H9 (cell line): ENCODE data around the gene MBD5. TPM values are rescaled to one million over a fixed set of nuclear protein-coding genes. Genes with fewer than 3 reads are reported as not detected.

Source experiments
- DNase-seq: peaks from one replicate; pipeline ENCODE4 v3.0.0-alpha.2; 2017
- H2AFZ ChIP-seq: one replicate; pipeline ENCODE4 v1.6.1; 2013; ENCODE audit warnings: mild to moderate bottlenecking, low read length, control low read depth, moderate library complexity
- H2AK5ac ChIP-seq: 2 replicates; pipeline ENCODE4 v1.6.1; 2013; ENCODE audit warnings: low read length, control low read depth, mixed read lengths; ENCODE audit not compliant: insufficient read length
- H2BK120ac ChIP-seq: one replicate; pipeline ENCODE4 v1.6.1; 2013; ENCODE audit warnings: low read depth, mild to moderate bottlenecking, low read length, control low read depth, inconsistent platforms; ENCODE audit not compliant: poor library complexity, severe bottlenecking
- H2BK12ac ChIP-seq: 2 replicates; pipeline ENCODE4 v1.6.1; 2013; ENCODE audit warnings: low read length, control low read depth, mixed read lengths, low read depth; ENCODE audit not compliant: insufficient read length
- H2BK15ac ChIP-seq: 2 replicates; pipeline ENCODE4 v1.6.1; 2013; ENCODE audit warnings: low read depth, low read length, control low read depth
- H2BK20ac ChIP-seq: one replicate; pipeline ENCODE4 v1.6.1; 2013; ENCODE audit warnings: low read depth, mild to moderate bottlenecking, low read length, control low read depth, inconsistent platforms; ENCODE audit not compliant: poor library complexity, severe bottlenecking
- H2BK5ac ChIP-seq: 2 replicates; pipeline ENCODE4 v1.6.1; 2013; ENCODE audit warnings: low read length, control low read depth, mixed read lengths; ENCODE audit not compliant: insufficient read length
- H3K14ac ChIP-seq: 2 replicates; pipeline ENCODE4 v1.6.1; 2013; ENCODE audit warnings: low read length, control low read depth; ENCODE audit not compliant: insufficient read depth
- H3K18ac ChIP-seq: 2 replicates; pipeline ENCODE4 v1.6.1; 2013; ENCODE audit warnings: low read depth, mild to moderate bottlenecking, mixed read lengths, low read length, control low read depth; ENCODE audit not compliant: insufficient read length
- H3K23ac ChIP-seq: 2 replicates; pipeline ENCODE4 v1.6.1; 2013; ENCODE audit warnings: low read length, control low read depth, mixed read lengths, low read depth; ENCODE audit not compliant: insufficient read length
- H3K23me2 ChIP-seq: 2 replicates; pipeline ENCODE4 v1.6.1; 2013; ENCODE audit warnings: low read depth, mild to moderate bottlenecking, mixed read lengths, low read length, control low read depth; ENCODE audit not compliant: insufficient read length, poor library complexity, severe bottlenecking
- H3K27ac ChIP-seq: 2 replicates; pipeline ENCODE4 v1.5.1; 2013; ENCODE audit warnings: low read length, control low read depth, mixed read lengths, low read depth; ENCODE audit not compliant: insufficient read length
- H3K27me3 ChIP-seq: 2 replicates; pipeline ENCODE4 v1.6.1; 2013; ENCODE audit warnings: low read length, control low read depth, inconsistent platforms; ENCODE audit not compliant: insufficient read depth
- H3K4ac ChIP-seq: 2 replicates; pipeline ENCODE4 v1.6.1; 2013; ENCODE audit warnings: low read depth, mild to moderate bottlenecking, control low read depth, inconsistent platforms, low read length, moderate library complexity
- H3K4me1 ChIP-seq: 2 replicates; pipeline ENCODE4 v1.6.1; 2013; ENCODE audit warnings: low read length, control low read depth, inconsistent platforms; ENCODE audit not compliant: insufficient read depth
- H3K4me2 ChIP-seq: 2 replicates; pipeline ENCODE4 v1.6.1; 2013; ENCODE audit warnings: low read length, control low read depth, mixed read lengths; ENCODE audit not compliant: insufficient read length, insufficient read depth
- H3K56ac ChIP-seq: 2 replicates; pipeline ENCODE4 v1.6.1; 2013; ENCODE audit warnings: low read depth, mild to moderate bottlenecking, mixed read lengths, low read length, control low read depth; ENCODE audit not compliant: insufficient read length
- H3K79me1 ChIP-seq: 2 replicates; pipeline ENCODE4 v1.6.1; 2013; ENCODE audit warnings: low read depth, mild to moderate bottlenecking, moderate library complexity, low read length, control low read depth, inconsistent platforms; ENCODE audit not compliant: insufficient read depth, poor library complexity, severe bottlenecking
- H3K79me2 ChIP-seq: 2 replicates; pipeline ENCODE4 v1.6.1; 2013; ENCODE audit warnings: low read length, control low read depth, inconsistent platforms; ENCODE audit not compliant: insufficient read depth
- H3K9ac ChIP-seq: 2 replicates; pipeline ENCODE4 v1.6.1; 2013; ENCODE audit warnings: low read length, control low read depth, mixed read lengths; ENCODE audit not compliant: insufficient read length; ENCODE audit errors: extremely low read depth
- H3K9me3 ChIP-seq: one replicate; pipeline ENCODE4 v1.6.1; 2013; ENCODE audit warnings: low read depth, low read length, inconsistent platforms; ENCODE audit not compliant: control insufficient read depth
- H3T11ph ChIP-seq: one replicate; pipeline ENCODE4 v1.6.1; 2013; ENCODE audit warnings: mild to moderate bottlenecking, low read length, control low read depth, inconsistent platforms
- H4K20me1 ChIP-seq: one replicate; pipeline ENCODE4 v1.6.1; 2013; ENCODE audit not compliant: control insufficient read depth, insufficient read length, insufficient read depth
- H4K5ac ChIP-seq: 2 replicates; pipeline ENCODE4 v1.6.1; 2013; ENCODE audit warnings: low read depth, mild to moderate bottlenecking, mixed read lengths, low read length, control low read depth; ENCODE audit not compliant: insufficient read length
- H4K8ac ChIP-seq: replicated peaks from 2 replicates; pipeline ENCODE4 v1.6.1; 2013; ENCODE audit warnings: low read length, control low read depth, mixed read lengths, low read depth; ENCODE audit not compliant: insufficient read length
- H4K91ac ChIP-seq: 2 replicates; pipeline ENCODE4 v1.6.1; 2013; ENCODE audit warnings: low read depth, mild to moderate bottlenecking, moderate library complexity, mixed read lengths, low read length, control low read depth; ENCODE audit not compliant: insufficient read length
- H3K27ac Mint-ChIP-seq, 3 experiments: 2 replicates in 2 of 3; 3 replicates in 1 of 3; pipeline ENCODE4 v1.8.0; 2020 to 2021; ENCODE audit warnings: mixed read lengths in 3 of 3, mild to moderate bottlenecking in 1 of 3, moderate library complexity in 1 of 3
- H3K27me3 Mint-ChIP-seq: 2 replicates; pipeline ENCODE4 v1.8.0; 2021; ENCODE audit warnings: low read depth, mild to moderate bottlenecking, moderate library complexity, mixed read lengths
- H3K36me3 Mint-ChIP-seq, 3 experiments: 2 replicates in 2 of 3; 3 replicates in 1 of 3; pipeline ENCODE4 v1.8.0; 2020 to 2021; ENCODE audit warnings: low read depth in 3 of 3, mixed read lengths in 3 of 3; ENCODE audit not compliant: insufficient read depth in 1 of 3
- H3K4me1 Mint-ChIP-seq, 2 experiments: 2 replicates each; pipeline ENCODE4 v1.8.0; 2020; ENCODE audit warnings: mixed read lengths in 2 of 2
- H3K4me3 Mint-ChIP-seq, 2 experiments: 2 replicates in 1 of 2; 3 replicates in 1 of 2; pipeline ENCODE4 v1.8.0; 2020 to 2021; ENCODE audit warnings: mild to moderate bottlenecking in 2 of 2, mixed read lengths in 2 of 2, moderate library complexity in 1 of 2
- H3K9me3 Mint-ChIP-seq, 2 experiments: 2 replicates in 1 of 2; 3 replicates in 1 of 2; pipeline ENCODE4 v1.8.0; 2020; ENCODE audit warnings: mild to moderate bottlenecking in 2 of 2, mixed read lengths in 2 of 2, moderate library complexity in 1 of 2
- CTCF ChIP-seq: fragments of 200-600 bp; sonication (generic); conservative IDR thresholded peaks from 3 replicates; pipeline ENCODE4 v1.8.0; 2021; ENCODE audit warnings: antibody characterized with exemption, mild to moderate bottlenecking
- WGBS: extraction: QIAGEN DNeasy Blood & Tissue Kit; methylation state at CpG from one replicate; pipeline ENCODE4 v1.1.7; 2013; ENCODE audit warnings: missing lambda C conversion rate, low lambda C conversion rate, mixed read lengths; ENCODE audit not compliant: insufficient read length; ENCODE audit errors: extremely low coverage; 5-methylcytosine and 5-hydroxymethylcytosine counted together
- total RNA-seq: library from RNA; stranded (reverse); gene quantifications from 2 replicates; pipeline ENCODE4 v1.2.1, GENCODE V29; 2021

The MBD5 gene
- total RNA-seq, 1 experiment from 2014 or later: 23.1 TPM

- peaks cover 21% of the 10 kb centered on the region for H3K9me3 ChIP-seq
- H3K36me3 Mint-ChIP-seq: peaks cover 51 to 69% (median 69%) of the 10 kb centered on the region in 3 experiments
- H3K4me2 ChIP-seq: no peak overlapping the region
- no peak overlapping the region for H3K56ac ChIP-seq
- no peak overlapping the region for H2BK5ac ChIP-seq
- peaks cover 45 to 47% of the 10 kb centered on the region in 2 experiments for H3K9me3 Mint-ChIP-seq
- no peaks in the 10 kb centered on the region for H3K23me2 ChIP-seq
- H3K27ac Mint-ChIP-seq: no peak overlapping the region
- no peak overlapping the region for H3K4ac ChIP-seq
- H3K79me1 ChIP-seq: no peaks in the 10 kb centered on the region
- H2BK15ac ChIP-seq: no peak overlapping the region
- no peak overlapping the region for H3T11ph ChIP-seq
- no peaks in the 10 kb centered on the region for H3K4me1 Mint-ChIP-seq
- DNase-seq: no peak
- H2BK120ac ChIP-seq: no peak overlapping the region
- no peak overlapping the region for H4K8ac ChIP-seq
- no peaks in the 10 kb centered on the region for H3K4me1 ChIP-seq
- H3K14ac ChIP-seq: no peak overlapping the region
- no peak overlapping the region for H2BK12ac ChIP-seq
- no CpG with 5 or more reads among the region's 6 CpGs for WGBS
- H2BK20ac ChIP-seq: no peak overlapping the region
- H3K9ac ChIP-seq: no peak overlapping the region
- peak; percentile 19; the same call in 1 of the 3 replicates for TF ChIP-seq CTCF
- no peak overlapping the region for H3K18ac ChIP-seq
- H3K4me3 Mint-ChIP-seq: no peak overlapping the region
- no peaks in the 10 kb centered on the region for H3K27me3 Mint-ChIP-seq
- H4K5ac ChIP-seq: no peak overlapping the region
- H3K27ac ChIP-seq: no peak overlapping the region
- no peak overlapping the region for H2AK5ac ChIP-seq
- H2AFZ ChIP-seq: no peak overlapping the region
- no peaks in the 10 kb centered on the region for H3K27me3 ChIP-seq
- H4K20me1 ChIP-seq: no peaks in the 10 kb centered on the region
- H4K91ac ChIP-seq: no peak overlapping the region
- no peak overlapping the region for H3K23ac ChIP-seq
- no peaks in the 10 kb centered on the region for H3K79me2 ChIP-seq
Measured at GRCh38 chr2:148257276-148257675, 236.4 kb downstream of the MBD5 start.
